GM12892 (cell line): Measurements from ENCODE around the gene PHLDB3. TPM values are rescaled to one million over a fixed set of nuclear protein-coding genes. Genes with fewer than 3 reads are reported as not detected.
A peak's percentile ranks its signal among the peaks of the same experiment; 100 is the strongest.
"Not testable (repeated sequence)": the region's sequence is repeated elsewhere in the genome, so short reads cannot be mapped to it uniquely, and the experiment has no call there.

Experiments used
- DNase-seq: peaks from one replicate; pipeline ENCODE4 v3.0.0; 2011; ENCODE audit not compliant: insufficient read length
- FAIRE-seq: peaks from 2 replicates; lab custom pipeline; 2011; peaks lifted over from hg19 to GRCh38; lab: Jason Lieb, UNC
- POLR2A ChIP-seq: IDR thresholded peaks from 2 replicates; pipeline ENCODE4 v1.6.1; 2011; ENCODE audit warnings: low read depth, low read length, control low read depth
- POLR2AphosphoS5 ChIP-seq: IDR thresholded peaks from 2 replicates; pipeline ENCODE4 v1.6.1; 2011; ENCODE audit warnings: low read depth, low read length, control low read depth
- TAF1 ChIP-seq: IDR thresholded peaks from 2 replicates; pipeline ENCODE4 v1.6.1; 2011; ENCODE audit warnings: low read depth, mild to moderate bottlenecking, control low read depth, low read length, borderline replicate concordance
- polyA plus RNA-seq: library from polyadenylated mRNA; unstranded; fragments of >200 nt; gene quantifications from one replicate; pipeline ENCODE4 v1.2.1, GENCODE V29; 2012; ENCODE audit warnings: missing spikeins, inconsistent platforms; ENCODE audit not compliant: missing spikeins

The PHLDB3 gene
- polyA plus RNA-seq: 5.4 TPM

DNA sequence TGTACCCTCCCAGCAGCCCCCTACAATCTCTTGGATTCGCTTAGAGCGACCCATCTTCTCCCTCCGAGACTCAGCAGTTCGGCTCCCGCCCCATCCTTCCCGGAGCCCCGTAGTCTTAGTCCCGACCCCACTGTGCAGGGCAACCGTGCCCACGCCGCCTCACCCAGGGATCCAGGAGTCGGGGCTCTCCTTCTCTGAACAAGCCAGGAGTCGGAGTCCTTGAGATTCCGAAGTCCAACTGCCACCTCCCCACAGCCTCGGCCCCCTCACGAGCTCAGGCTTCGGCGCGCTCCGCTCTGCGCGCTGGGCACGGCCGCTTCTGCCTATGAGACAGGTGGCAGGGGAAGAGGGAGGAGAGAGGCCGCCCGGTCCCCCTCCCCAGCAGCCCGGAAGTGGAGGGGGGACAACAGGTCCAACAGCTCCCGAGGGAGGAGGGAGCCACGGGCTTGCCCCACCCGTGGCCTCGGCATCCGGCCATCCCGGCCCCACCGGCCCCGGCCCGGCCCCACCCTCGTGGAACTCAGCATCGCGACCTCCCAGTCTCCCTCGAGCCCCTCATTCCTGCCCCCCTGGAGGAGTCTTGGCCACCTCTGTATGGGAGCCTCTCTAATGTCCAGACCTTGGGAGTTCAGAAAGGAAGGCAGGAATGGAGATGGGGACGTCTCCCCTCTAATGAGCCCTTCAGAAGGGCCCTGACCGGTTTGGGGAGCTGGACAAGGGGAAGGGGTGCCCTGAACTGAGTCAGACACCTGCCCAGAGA, at the start of gene PHLDB3:
Gene PHLDB3 (minus strand): TSS at position 321 of the 760 bp plus-strand sequence. CDS start 628 bp downstream, outside the sequence.
- TF ChIP-seq POLR2A: no peak
- no peak for TF ChIP-seq POLR2AphosphoS5
- no peak for TF ChIP-seq TAF1
- FAIRE-seq: peak; percentile 53

DNA sequence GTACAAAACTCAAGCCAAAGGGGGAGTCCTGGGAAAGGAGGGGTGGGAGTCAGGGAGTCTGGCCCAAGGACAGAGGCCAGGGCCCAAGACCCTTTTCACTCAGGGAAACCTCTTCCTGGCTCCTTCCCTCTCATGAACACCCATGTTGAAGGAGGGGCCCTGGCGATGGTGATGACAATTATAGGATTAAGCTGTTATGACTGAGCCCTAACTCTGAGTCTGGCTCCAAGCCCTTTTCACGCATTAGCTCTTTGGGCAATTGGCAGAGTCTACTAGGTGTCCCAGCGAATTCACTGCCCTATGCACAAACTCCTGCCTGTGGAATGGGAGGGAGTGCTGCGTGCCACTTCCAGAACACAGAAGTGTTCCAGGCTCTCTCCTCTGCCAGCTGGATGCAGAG, 49.1 kb upstream of the PHLDB3 start:
- no peak for DNase-seq
- FAIRE-seq: no peak
- TF ChIP-seq POLR2A (no peak), POLR2AphosphoS5 (no peak), TAF1 (no peak)

More for the DNA sequence above, at the start of gene PHLDB3:
- DNase-seq: no peak

DNA sequence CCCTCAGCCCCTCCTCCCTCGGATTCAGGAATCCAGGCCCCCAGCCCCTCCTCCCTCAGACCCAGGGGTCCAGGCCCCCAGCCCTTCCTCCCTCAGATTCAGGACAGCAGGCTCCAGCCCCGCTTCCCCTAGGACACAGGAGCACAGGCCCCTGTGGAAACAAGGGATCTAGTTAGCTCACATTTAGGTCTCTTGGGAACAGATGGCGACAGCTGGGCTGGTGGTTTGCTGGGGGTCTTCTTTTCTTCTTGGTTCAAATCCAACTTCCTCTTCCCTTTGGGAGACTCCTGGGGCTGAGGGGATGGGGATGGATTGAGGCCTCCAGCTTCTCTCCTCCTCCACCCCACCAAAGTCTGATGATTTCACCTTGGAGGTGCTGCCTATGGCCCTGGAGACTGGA, 48.1 kb upstream of the PHLDB3 start:
- DNase-seq (no peak), FAIRE-seq (no peak)
- no peak for TF ChIP-seq POLR2AphosphoS5
- TF ChIP-seq TAF1: no peak
- TF ChIP-seq POLR2A: no peak

DNA sequence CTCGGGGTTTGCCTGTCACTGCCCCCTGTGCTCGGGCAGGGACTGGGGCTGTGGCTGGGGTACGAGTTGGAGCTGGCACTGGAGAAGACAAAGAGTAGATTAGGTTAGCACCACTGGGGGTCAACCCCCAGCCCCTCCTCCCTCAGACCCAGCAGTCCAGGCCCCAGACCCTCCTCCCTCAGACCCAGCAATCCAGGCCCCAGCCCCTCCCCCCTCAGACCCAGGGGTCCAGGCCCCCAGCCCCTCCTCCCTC, 47.6 kb upstream of the PHLDB3 start:
- no peak for DNase-seq
- FAIRE-seq: no peak
- no peak for TF ChIP-seq POLR2AphosphoS5
- TF ChIP-seq POLR2A: no peak
- no peak for TF ChIP-seq TAF1

DNA sequence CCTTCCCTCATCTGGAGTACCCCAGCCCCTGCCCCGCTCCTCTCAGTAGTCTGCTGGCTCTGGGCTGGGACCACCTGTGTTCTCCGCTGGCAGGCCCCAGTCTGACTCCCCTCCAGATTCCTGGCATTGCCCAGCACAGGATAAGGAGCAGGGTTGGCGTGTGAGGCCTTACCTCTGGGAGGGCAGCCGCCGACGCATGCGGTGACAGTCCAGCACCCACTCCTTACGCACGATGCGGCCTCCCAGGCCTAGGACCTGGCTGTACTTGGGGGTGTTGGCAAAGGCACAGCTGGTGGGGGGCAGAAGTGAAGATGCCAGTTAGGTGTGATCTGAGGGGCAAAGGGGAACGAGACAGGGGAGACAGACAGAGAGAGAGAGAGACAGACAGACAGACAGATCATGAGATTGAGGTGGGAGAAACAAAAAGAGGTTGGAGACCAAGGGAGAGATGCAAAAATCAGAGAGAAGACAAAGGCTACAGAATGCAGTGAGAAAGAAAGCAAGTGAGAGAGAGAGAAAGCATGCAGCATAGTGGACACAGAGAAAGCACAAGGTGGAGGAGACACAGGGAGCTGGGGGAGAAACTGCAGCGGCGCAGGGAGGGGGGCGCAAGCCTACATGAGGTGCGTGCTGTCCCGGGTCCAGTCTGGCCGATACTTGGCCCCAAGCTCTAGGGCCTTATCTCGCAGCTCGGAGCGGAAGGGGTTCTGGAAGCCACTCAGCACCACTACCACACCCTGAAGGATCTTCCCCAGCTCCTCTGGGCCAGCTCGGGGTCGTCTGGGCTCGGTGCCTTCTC, 47.1 kb upstream of the PHLDB3 start:
- DNase-seq: no peak
- TF ChIP-seq POLR2A (no peak), TAF1 (no peak)
- no peak for FAIRE-seq

DNA sequence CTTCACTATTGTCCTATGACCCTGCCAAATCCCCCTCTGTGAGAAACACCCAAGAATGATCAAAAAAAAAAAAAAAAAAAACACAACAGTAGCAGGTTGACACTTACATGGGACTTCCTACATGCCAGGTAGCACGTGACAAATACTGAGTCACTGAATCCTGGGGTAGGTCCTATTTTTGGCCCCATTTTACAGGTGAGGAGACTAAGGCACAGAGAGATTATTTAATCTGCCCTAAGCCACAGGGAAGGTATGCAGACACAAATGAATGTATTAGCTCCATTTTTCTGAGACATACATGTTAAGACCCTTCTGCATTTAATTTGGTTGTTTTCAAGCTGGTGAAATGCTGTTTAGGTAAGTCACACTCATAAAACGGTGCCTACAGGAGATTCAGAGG, 44.2 kb upstream of the PHLDB3 start:
- no peak for FAIRE-seq
- no peak for DNase-seq
- no peak for TF ChIP-seq TAF1
- TF ChIP-seq POLR2AphosphoS5: no peak
- no peak for TF ChIP-seq POLR2A

DNA sequence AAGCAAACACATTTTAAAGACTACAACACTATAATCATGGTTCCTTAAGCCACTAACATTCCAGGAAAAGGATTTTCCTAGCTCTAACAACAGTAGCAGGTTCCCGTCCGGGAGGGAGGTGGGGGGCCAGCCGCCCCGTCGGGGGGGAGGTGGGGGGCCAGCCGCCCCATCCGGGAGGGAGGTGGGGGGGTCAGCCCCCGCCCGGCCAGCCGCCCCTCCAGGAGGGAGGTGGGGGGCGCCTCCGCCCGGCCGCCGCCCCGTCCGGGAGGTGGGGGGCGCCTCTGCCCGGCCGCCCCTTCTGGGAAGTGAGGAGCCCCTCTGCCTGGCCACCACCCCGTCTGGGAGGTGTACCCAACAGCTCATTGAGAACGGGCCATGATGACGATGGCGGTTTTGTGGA, 43.4 kb upstream of the PHLDB3 start:
- DNase-seq, FAIRE-seq: not testable (repeated sequence)

DNA sequence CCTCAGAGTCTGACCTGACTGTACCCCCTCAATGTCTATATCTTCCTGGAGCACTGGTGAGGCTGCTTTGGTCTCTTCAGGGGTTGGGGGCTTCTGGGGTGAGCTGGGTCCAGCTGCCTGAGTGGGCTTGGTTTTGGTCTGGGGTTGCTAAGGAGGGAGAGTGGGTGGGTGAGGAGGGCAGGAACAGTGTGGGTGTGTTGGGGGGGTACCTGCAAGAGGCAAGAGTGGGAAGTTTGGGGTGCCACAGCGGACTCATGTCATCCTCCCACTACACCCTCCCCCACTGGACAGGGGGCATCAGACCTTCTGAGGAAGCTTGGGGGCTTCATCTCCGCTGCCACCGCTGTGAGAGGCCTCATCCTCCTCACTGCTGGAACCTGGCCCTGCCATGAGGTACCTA, 42.0 kb upstream of the PHLDB3 start:
- TF ChIP-seq TAF1 (no peak), POLR2AphosphoS5 (no peak), POLR2A (no peak)
- no peak for DNase-seq
- FAIRE-seq: no peak

DNA sequence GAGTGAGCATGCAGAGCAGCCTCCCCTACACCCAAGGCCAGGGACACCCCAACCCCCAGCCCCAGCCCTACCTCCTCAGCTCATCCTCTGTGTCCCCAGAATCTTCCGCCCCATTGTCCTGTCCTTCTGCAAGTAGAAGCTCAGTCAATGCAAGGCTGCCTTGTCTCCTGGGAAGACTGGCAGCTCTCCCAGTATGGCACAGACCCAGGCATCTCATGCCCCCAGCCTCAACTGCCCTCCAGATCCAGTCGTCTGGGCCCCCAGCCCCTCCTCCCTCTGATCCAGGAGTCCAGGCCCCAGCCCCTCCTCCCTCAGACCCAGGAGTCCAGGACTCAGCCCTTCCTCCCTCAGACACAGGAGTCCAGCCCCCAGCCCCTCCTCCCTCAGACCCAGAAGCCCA, 41.4 kb upstream of the PHLDB3 start:
- TF ChIP-seq POLR2A (no peak), POLR2AphosphoS5 (no peak), TAF1 (no peak)
- no peak for FAIRE-seq

DNA sequence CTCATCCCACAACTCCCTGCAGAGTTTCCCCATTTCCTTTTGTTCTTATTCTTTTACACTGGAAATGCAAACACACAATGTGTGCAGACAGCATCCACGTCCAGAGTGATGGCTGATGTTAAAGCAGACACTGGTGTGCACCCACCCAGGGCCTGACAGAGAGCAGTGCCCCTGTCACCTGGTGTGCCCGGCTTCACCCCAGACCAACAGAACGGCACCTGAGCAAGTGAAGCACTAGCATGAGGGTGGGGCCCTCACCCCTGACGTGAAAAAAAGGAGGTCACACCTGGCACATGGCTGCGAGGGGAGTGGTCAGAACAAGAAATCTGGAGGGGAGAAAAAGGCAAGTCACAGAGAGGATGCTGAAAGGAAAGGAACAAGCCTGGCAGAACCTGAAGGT, 40.7 kb upstream of the PHLDB3 start:
- TF ChIP-seq POLR2A (no peak), TAF1 (no peak), POLR2AphosphoS5 (no peak)
- no peak for DNase-seq
- no peak for FAIRE-seq

More for the DNA sequence above, 41.4 kb upstream of the PHLDB3 start:
- no peak for DNase-seq

DNA sequence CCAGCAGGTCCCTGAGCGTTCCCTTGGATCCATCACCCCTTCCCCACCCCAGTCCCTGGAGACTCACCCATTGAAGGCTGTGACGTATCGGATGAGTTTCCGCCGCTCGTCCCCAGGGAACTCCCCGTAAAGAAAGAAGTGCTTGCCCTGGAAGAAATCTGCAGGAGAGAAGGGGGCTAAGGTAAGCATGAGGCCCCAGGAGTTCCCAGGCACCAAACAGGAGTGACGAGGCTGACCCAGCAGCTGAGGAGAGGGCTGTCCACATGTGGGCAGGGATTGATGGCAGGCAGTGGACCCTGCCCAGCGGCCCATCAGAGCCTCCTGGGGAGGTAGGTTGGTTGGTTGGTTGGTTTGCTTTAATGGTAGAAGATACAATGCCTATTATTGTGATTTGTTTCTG, 39.5 kb upstream of the PHLDB3 start:
- FAIRE-seq: no peak
- TF ChIP-seq POLR2AphosphoS5: no peak
- TF ChIP-seq POLR2A: no peak
- no peak for TF ChIP-seq TAF1
- no peak for DNase-seq

DNA sequence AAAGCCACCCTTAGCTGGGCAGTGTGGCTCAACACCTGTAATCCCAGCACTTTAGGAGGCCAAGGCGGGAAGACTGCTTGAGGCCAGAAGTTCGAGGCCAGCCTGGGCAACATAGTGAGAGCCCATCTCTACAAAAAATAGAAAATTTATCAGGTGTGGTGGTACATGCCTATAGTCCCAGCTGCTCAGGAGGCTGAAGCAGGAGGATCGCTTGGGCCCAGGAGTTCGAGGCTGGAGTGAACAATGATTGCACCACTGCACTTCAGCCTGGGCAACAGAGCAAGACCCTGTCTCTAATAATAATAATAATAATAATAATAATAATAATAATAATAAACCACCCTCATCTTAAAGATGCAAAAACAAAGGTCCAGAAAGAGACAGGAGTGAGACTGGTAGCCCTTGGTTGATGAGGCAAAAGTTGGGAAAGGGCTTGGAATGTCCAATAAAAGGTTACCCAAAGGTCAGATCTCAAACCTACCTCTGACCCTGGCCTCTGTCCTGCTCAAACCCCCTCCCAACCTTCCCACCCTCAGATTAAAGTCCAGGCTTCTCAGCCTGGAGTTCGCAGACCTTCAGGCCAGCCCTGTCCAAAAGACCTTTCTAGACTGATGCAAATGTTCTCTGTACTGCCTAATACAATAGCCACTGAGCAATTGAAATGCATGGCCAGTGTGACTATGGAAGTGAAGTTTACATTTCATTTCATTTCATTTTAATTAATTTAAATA, 37.5 kb upstream of the PHLDB3 start:
- TF ChIP-seq POLR2AphosphoS5: no peak
- TF ChIP-seq TAF1: no peak
- TF ChIP-seq POLR2A: no peak
- DNase-seq: no peak
- FAIRE-seq: no peak
